Hematopoietic multipotent progenitor cell (in vitro differentiated cells): ENCODE measurements around the gene CARHSP1. TPM values are rescaled to one million over a fixed set of nuclear protein-coding genes. Genes with fewer than 3 reads are reported as not detected.
"Not testable (repeated sequence)": the region's sequence is repeated elsewhere in the genome, so short reads cannot be mapped to it uniquely, and the experiment has no call there.

ENCODE experiments used
- DNase-seq, 3 donors: peaks; one replicate each; pipeline ENCODE4 v3.0.0-alpha.2; 2011 to 2015; ENCODE audit warnings: low read depth in 2 of 3, low spot score in 2 of 3
- total RNA-seq: library from RNA; depleted of rRNA; stranded (reverse); fragments of >200 nt; gene quantifications from one replicate; pipeline ENCODE4 v1.2.3, GENCODE V29; 2012

Gene CARHSP1
- total RNA-seq = 63.6 TPM

DNA sequence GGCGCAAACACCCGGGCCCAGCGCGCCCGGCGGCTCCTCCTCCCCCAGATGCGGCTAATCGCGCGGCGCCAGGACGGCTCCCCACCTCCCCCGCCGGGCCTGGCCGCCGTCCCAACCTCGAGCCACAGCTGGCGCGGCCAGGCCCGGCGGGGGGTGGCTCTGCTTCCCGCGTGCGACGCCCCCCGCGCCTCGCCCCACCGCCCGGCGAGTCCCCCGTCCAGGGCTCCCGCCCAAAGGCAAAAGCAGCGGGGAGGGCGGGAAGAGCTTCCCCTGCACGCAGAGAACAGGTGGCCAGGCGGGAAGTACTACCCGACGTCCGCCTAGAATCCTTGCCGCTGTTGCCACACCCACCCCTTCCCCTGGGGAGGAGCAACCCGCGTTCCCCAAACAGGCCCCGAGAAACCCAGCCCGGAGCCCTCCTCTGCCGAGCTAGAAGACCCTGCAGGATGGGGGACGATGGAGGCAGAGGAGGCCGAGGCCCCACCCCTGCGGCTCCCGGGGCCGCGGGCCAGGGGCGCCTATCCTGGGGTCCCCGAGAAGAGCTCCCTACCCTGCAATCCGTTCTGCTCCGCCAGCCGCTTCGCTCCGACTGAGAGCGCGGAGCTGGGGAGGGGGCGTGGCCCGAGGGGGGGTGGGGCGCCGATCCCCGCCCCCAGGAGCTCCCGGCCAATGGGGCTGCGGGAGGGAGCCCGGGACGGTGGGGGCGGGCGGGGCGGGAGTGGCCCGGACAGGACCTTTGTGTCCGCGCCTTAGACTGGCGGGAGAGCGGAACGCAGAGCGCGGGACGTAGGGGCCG, at the start of gene CARHSP1:
Gene CARHSP1, minus strand, starts transcription at position 591 of the 796 bp plus-strand sequence. CDS start 9,678 bp downstream, outside the sequence.
- peak; percentile 55 to 88 (median 81) for DNase-seq

DNA sequence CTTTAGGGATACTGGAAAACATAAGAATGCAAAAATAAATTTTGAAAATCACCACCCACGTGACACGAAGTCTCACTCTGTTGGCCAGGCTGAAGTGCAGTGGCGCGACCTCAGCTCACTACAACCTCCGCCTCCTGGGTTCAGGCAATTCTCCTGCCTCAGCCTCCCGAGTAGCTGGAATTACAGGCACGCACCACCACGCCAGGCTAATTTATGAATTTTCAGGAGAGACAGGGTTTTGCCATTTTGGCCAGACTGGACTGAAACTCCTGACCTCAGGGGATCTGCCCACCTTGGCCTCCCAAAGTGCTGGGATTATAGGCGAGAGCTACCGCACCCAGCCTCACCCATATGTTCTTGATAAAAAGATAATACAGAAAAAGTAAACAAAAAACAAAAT, 48.5 kb upstream of the CARHSP1 start:
- not testable (repeated sequence) for DNase-seq

DNA sequence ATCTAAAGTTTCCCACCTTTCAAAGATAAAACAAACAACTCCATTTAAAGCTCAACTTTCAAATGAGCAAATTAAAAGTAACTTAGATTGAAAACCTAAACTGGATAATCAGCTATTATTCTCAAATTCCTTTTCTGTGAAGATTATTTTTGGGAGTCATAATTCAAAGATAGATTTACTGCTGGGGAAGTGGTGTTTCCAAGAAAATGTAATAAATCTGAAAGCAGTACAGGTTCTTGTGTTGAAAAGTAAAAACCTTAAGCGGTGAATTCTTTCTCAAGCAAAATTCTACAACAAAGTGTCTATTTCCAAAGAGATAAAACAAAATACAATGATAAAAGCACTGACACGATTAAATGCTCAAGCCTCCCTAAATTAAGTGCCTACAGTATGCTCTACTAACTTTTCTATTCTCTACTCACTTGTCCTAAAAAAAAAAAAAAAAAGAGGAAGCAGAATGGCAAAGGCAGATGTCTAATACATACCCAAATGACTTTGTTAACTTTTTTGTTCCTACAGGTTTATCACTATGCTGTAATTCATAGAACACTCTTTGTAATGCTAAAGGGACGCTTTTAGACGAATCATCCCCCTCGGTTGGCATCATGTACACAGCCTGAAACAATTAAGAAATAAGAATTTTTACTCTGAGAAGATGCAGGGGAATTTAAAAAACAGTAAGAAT, 47.9 kb upstream of the CARHSP1 start:
- DNase-seq = peak in 1 of 3 donors; percentile 45

DNA sequence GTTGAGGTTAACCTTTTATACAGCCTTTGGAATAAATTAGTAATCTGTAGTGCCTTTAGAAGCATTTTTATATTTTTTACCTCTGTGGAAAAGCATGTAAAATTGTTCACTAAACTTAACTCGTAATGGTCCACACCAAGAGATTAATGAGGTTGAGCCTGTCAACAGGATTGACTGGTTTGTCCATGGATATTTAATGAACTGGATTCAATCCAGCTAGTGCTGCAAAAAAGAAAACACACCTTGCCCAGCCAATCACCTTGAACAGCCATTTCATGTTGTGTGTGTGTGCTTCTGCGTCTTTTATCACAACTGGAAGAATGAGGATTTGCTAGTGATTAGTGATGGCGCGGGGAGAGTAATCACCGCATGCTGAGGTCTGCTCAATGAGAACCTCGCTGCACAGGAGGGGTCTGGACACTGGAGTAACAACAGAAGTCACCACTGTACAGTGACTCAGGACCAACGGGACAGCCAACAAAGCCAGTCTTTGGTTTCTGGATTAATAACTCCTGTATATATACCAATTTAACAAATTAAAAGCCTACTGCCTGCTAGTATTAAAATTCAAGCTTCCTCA, 47.0 kb upstream of the CARHSP1 start:
- DNase-seq = no peak

DNA sequence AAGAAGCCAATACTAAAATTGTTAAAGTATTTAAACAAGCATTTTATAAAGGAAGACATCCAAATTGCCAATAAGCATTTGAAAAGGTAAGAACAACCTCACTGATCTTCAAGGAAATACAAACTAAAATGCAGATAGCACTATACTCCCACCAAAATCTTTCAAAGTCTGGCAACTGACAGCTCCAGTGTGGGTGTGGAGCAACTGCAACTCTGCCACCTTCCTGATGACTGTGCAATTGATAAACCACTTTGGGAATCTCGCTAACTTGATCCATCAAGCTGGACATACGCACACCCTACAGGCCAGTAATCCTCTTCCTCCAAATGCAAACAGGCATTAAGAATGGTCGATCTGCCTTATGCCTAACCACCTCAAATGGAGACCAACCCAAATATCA, 45.3 kb upstream of the CARHSP1 start:
- no peak for DNase-seq

DNA sequence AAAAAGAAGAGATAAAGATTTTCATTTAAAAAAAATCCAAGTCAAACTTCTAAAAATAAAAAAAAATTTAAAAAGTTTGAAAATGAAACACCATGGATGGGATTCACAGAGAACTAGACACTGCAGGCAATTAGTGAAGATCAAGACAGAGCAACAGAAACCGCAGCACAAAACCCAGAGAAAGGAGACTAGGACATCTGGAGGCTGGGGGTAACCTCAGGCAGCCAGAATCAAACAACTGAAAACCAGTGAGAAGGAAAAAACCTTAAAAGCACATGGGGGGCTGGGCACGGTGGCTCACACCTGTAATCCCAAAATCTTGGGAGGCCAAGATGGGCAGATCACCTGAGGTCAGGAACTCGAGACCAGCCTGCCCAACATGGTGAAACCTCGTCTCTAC, 44.0 kb upstream of the CARHSP1 start:
- no peak for DNase-seq

DNA sequence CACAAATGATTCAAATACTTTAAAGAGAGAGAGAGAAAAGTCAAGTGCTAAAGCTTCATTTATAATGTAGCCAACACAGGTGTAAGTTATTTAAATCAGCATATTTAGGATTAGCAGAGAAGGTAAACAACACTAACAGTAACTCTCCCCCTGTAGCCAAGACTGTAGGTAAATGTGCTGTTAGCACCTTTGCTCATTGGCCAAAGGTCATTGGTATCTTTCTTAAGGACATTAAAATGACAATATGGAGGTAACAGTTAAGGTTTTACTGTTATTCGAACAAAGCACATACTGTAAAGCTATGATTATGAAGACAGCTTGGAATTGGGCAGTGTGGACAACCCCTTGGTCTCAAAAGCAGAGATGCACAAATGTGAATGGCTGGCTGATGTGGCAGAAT, 42.0 kb upstream of the CARHSP1 start:
- DNase-seq = no peak

DNA sequence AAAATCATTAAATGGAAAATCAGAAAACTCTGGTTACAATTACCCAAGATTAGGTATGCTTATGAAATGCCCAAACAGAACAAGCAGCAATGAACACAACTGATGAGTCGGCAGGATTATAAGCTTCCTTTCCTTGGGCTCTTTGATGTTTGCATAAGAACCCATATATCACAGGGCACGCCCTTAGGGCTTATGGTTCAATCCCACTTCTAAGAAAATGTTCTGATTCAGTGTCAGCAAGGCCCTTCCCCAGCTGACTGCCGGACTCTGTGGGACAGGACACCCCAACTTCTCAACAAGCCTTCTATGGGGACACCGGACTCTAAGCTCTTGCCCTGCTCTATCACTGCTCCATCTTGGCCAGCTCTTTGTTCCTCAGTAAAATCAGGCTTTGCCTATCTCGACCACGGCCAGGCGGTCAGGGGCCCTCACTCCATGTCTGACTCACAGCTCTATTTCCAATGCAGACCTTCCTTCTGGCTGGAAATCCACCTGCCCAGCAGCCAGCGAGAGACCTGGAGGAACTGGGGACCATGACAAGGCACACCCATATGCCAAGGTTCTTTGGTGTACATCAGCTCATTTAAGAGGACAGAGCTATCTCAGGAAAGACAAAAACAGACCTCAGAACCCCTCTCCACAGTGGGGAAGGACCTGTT, 40.1 kb upstream of the CARHSP1 start:
- DNase-seq = no peak

DNA sequence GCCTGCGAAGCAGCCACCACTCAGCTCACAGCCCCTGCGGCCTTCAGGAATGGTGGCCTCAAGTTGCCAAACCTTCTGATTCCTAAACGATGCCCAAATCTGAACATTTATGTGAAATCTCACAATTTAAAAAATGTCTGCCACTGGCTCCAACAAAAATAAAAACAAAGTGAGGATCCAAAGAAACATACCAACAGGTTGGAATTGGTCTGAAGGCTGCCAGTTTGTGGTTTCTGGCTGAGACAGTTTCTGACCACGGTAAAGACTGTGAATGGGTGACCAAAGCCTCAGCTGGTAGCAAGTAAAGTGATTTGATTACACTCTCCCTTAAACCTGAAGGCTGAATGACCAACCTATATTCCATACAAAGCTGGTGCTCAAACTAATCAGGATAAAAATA, 38.3 kb upstream of the CARHSP1 start:
- no peak for DNase-seq

DNA sequence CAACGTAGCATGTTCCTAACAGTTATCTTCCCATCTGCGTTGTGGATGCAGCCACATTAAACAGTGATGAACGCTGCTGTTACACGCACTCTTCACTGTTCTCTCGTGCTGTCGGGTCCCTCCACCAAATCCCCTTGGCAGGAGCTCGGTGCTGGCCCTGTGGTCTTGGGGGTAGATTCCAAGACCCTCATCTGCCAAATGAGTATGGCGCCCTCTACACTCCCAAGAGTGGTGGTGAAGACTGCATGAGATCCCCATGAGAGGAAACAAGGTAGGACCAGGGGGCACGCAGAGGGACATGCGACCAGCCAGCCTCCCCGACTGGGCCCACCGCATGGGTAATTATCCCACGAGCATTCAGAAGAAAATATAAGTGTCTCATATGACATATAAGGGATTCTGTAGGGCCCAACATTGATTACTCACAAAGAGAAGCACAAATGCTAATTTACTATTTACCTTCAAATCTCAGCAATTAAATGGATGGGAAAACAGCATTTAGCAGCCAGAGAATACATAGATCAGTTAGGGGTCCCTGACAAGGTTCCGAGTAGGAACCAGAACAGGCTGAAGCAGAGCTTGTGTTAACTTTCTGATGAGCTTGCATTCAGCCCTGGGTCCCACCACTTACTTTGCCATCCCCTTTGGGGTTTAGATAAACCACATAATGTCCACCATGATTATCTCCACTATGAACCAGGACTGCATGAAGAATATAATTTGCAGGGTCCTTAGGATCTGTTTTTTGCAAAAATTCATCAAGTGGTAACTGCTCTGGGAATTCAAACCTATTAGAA, 37.2 kb upstream of the CARHSP1 start:
- DNase-seq = no peak

DNA sequence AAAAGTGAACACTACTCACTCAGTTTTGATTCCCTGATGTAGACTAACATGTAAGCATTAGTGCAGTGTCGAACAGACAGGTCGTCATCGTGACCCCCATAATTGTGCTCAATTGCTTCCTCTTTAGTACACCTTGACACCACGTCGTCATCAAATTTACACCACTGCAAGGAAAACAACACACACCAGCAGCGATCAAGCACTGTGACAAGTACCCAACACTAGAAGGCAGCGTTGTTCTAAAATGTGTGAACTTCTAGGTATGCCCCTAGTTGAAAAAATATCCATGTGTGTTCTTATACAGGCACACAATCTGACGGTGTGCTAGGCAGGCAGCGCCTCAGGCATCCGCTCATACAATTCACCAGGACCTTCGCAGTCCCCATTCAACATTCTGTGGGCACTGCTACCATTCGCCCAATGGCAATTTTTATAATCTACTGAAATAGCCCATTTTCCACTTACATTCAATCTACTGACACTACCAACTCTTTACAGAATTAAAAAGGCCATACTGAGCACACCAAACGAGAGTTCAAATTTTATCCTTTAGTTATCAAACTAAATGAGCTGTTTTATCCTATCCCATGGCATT, 36.5 kb upstream of the CARHSP1 start:
- peak in 1 of 3 donors; percentile 62 for DNase-seq

DNA sequence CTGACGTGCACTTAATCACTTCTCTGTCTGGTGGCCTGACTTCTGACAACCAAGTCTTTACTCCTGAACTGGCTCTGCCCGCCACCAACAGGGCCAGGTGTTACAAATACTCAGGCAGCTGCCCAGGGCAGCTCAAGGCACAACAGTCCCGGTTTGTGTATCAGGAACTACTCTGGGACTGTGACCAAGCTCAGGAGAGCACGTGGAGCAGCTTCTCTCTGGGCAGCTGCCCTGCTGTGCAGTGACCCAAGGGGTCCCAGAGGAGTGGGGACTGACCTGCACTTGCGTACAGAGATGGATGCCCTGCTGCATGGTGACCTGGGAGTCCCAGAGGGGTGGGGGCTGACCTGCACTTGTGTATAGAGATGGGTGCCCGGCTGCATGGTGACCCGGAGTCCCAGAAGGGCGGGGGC, 35.2 kb upstream of the CARHSP1 start:
- no peak for DNase-seq

DNA sequence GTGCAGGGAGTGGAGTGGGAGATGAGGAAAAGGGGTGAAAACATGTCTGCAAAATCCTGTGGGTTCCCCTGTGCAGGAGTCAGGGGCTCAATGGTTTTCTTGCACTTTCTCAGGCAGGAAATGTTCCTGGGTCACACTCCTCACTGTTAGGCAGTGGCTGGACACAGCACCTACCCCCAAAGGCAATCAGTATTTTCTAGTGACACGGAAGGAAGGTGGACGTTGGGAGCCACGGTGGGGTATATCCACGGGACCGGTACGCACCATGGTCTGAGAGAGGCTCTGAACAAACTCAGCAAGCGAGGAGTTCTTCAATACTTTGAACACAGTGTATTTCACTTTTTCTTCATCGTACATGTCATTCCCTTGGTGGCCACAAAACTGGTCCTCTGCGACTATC, 34.2 kb upstream of the CARHSP1 start:
- DNase-seq = no peak

DNA sequence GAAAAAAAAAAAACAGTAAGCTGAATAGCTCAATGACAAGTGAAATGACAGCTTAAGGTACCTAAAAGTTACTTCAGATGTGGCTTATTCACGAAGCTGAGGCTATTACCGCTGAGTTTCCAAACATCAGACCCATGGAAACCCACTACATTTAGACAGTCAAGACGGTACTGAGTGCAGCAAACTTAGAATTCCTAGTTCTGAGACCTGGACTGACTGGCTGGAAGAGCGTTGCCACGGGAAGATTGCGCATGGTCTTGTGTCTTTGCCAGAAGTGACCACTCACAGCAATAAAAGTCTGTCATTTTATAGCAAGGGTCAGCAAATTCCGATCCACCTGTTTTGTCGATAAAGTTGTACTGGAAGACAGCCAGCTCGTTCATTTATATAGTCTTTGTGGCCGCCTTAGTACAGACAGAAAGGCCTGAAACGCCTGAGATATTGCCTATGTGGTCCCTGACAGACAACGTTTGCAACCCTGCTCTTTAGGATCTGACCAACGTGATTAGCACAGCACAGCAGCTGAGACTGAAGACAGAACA, 32.6 kb upstream of the CARHSP1 start:
- DNase-seq = no peak

DNA sequence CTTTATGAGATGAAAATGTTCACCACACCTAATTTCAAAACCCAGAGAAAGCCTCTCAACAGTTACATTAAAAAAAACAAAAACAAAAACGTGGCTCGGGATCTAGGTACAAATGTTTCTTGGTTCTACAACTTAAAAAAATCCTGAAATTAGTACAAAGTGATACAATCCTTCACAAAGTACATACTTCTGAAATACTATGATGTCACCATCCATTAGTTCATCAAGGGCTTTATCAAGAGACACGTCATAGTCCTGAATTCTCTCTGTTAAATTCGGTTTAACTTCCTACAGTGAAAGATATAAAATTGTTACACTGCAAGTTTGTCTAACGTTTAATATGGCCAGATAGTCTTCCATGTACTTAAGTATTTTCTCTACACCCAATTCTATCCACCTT, 31.5 kb upstream of the CARHSP1 start:
- no peak for DNase-seq

DNA sequence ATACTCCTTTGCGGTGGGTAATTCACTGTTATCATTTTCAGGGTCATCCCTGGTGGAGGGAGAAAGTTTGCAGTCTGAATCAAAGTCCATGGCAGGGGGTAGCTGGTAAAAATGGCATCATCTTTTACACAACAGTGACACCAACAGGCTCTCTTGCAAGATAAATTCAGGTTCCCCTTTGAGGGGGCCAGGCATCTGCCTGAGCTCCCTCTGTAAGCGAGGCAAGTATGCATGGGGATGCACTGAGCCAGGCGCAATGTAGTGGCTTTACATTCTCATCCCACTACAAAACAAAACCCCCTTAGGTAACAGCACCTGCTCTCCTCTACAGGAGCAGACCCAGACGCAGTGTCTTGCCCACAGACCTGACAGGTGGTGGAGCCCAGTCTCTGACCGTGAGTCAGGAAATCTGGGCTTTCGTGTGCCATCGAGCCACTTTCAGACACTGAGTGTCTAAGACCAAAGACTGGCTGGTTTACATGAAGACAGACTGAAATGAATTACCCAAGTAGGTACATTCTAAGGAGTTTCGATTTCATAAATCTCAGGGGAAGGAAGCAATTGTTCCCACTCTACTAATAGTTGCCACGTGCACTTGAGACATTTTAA, 31.0 kb upstream of the CARHSP1 start:
- DNase-seq = no peak

DNA sequence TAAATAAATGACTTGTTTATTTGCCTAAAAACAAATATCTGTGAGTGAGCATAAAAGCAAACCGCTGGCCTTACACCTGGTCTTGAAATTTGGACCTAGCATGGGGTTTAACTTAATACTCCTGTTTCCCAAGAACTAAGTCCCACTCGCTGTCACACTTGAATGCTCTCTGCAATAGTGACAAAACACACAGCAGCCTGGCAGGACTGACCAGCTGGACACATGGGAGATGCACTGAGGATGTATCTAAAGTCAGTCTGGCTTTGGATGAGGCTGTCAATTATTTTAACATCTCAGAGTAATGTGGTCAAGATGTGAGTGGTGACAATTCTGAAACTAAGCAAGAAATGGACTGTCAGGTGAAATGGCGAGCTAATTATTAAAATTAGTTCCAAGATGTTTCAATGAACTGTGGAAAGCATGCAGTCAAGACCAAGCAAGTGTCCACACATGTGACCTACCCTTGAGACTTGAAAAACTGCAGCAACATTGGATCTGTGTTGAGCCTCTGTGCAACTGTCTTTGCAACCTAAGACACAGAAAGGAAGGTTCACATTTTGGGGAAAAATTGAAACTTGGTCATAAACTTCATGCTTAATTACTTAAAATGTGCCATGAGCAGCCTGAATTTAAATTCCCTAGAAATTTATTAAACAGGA, 30.0 kb upstream of the CARHSP1 start:
- DNase-seq = no peak

DNA sequence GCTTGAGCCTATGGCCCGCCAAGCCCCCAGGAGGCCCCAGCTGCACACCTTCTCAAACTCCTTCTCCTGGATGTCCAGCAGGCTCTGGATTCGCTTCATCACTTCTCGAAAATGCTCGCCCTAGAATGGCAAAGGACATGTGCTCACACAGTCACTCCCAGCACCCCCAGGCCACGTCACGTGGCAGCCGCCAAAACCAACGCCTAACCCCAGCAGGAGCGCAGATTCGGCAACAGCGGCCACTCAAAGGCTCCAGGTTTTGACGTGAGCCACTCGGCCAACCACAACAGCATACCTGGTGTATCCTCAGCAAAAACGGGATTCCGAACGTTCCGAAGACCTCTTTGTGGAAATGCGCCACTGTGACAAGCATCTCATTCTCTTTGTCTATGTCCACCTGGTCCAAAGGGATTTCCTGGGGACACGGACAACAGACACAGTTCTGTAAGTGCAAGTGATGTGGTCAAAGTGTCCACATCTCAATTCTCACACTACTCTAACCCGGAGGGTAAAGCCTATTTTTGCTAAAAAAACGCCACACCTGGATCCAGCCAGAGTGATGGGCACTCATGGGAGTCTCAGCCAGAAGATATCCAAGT, 26.0 kb upstream of the CARHSP1 start:
- DNase-seq = no peak
